ENCODE data around the gene SLC17A7.

- TF ChIP-seq REST (IDR thresholded peaks at IDR 0.05; ENCODE audit: insufficient read depth in 1 of 2, low read depth in 2 of 2, low read length in 2 of 2) = no peak
- TF ChIP-seq TAF1 (IDR thresholded peaks at IDR 0.05; ENCODE audit: borderline replicate concordance, insufficient read depth, low read length) = no peak
Observed at GRCh38 chr19:49437231-49437630, 4.1 kb downstream of the SLC17A7 start.

Measured in PFSK-1 (cell line).